ENCODE results near the gene AFF1. TPM values are rescaled to one million over a fixed set of nuclear protein-coding genes. Genes with fewer than 3 reads are reported as not detected.
A peak's percentile ranks its signal among the peaks of the same experiment; 100 is the strongest.

Gene AFF1
- total and polyA plus RNA-seq, 4 donors, result 7.2 to 42.8 (median 21.5) TPM

DNA sequence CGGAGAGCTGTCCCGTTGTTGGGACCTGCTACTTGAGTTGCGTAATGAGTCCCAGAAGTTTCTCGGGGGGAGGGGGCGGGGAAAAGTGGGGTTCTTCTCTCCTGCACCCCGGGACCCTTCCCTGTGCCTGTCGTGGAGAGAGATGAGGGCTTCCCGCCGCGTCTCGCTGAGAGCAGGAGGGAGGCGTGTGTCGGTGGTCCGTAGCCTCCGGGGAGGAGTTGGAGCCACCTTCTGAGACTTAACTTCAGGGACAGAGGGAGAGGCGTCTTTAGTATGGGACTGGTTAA, 698 bp downstream of the AFF1 start:
- Histone ChIP-seq H3K9me3 (ENCODE audit: control insufficient read depth in 4 of 4, low read length in 3 of 4) (no peaks in the 10 kb centered on the region), H3K27me3 (ENCODE audit: control insufficient read depth in 4 of 4, insufficient read depth in 4 of 4, low read length in 3 of 4) (no peaks in the 10 kb centered on the region), H3K4me1 (ENCODE audit: control insufficient read depth in 4 of 4, insufficient read depth in 4 of 4, low read length in 3 of 4) (peaks cover 9 to 39% (median 26%) of the 10 kb centered on the region in 4 donors), H3K27ac (ENCODE audit: low read depth in 1 of 2, low read length in 2 of 2) (peak overlapping the region; percentile 90 to 99), H3K36me3 (ENCODE audit: control insufficient read depth in 4 of 4, insufficient read depth in 3 of 4, low read depth in 1 of 4, low read length in 3 of 4) (no peaks in the 10 kb centered on the region), H3K4me3 (ENCODE audit: low read depth in 1 of 3, low read length in 3 of 3) (peak overlapping the region; percentile 54 to 84 (median 61)), H3K9ac (ENCODE audit: low read depth in 1 of 2, low read length in 2 of 2) (peak overlapping the region; percentile 62 to 81)
- WGBS, result 2% methylated on average over 16 of the region's 16 CpGs
- TF ChIP-seq, protein P1, sequence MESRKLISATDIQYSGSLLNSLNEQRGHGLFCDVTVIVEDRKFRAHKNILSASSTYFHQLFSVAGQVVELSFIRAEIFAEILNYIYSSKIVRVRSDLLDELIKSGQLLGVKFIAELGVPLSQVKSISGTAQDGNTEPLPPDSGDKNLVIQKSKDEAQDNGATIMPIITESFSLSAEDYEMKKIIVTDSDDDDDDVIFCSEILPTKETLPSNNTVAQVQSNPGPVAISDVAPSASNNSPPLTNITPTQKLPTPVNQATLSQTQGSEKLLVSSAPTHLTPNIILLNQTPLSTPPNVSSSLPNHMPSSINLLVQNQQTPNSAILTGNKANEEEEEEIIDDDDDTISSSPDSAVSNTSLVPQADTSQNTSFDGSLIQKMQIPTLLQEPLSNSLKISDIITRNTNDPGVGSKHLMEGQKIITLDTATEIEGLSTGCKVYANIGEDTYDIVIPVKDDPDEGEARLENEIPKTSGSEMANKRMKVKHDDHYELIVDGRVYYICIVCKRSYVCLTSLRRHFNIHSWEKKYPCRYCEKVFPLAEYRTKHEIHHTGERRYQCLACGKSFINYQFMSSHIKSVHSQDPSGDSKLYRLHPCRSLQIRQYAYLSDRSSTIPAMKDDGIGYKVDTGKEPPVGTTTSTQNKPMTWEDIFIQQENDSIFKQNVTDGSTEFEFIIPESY (IDR thresholded peaks at IDR 0.05), result no peak
- TF ChIP-seq FOXA1 (IDR thresholded peaks at IDR 0.05) (no peak), GABPA (IDR thresholded peaks at IDR 0.05 in 1 of 2, conservative IDR thresholded peaks at IDR 0.05 in 1 of 2) (no peak), NR2F2 (IDR thresholded peaks at IDR 0.05) (no peak), RAD21 (IDR thresholded peaks at IDR 0.05) (no peak), FOXA2 (IDR thresholded peaks at IDR 0.05) (no peak)
- TF ChIP-seq, protein P2, sequence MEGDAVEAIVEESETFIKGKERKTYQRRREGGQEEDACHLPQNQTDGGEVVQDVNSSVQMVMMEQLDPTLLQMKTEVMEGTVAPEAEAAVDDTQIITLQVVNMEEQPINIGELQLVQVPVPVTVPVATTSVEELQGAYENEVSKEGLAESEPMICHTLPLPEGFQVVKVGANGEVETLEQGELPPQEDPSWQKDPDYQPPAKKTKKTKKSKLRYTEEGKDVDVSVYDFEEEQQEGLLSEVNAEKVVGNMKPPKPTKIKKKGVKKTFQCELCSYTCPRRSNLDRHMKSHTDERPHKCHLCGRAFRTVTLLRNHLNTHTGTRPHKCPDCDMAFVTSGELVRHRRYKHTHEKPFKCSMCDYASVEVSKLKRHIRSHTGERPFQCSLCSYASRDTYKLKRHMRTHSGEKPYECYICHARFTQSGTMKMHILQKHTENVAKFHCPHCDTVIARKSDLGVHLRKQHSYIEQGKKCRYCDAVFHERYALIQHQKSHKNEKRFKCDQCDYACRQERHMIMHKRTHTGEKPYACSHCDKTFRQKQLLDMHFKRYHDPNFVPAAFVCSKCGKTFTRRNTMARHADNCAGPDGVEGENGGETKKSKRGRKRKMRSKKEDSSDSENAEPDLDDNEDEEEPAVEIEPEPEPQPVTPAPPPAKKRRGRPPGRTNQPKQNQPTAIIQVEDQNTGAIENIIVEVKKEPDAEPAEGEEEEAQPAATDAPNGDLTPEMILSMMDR (IDR thresholded peaks at IDR 0.05; ENCODE audit: low read depth, low read length, missing input control), result no peak
- TF ChIP-seq, protein P3, sequence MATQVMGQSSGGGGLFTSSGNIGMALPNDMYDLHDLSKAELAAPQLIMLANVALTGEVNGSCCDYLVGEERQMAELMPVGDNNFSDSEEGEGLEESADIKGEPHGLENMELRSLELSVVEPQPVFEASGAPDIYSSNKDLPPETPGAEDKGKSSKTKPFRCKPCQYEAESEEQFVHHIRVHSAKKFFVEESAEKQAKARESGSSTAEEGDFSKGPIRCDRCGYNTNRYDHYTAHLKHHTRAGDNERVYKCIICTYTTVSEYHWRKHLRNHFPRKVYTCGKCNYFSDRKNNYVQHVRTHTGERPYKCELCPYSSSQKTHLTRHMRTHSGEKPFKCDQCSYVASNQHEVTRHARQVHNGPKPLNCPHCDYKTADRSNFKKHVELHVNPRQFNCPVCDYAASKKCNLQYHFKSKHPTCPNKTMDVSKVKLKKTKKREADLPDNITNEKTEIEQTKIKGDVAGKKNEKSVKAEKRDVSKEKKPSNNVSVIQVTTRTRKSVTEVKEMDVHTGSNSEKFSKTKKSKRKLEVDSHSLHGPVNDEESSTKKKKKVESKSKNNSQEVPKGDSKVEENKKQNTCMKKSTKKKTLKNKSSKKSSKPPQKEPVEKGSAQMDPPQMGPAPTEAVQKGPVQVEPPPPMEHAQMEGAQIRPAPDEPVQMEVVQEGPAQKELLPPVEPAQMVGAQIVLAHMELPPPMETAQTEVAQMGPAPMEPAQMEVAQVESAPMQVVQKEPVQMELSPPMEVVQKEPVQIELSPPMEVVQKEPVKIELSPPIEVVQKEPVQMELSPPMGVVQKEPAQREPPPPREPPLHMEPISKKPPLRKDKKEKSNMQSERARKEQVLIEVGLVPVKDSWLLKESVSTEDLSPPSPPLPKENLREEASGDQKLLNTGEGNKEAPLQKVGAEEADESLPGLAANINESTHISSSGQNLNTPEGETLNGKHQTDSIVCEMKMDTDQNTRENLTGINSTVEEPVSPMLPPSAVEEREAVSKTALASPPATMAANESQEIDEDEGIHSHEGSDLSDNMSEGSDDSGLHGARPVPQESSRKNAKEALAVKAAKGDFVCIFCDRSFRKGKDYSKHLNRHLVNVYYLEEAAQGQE (IDR thresholded peaks at IDR 0.05), result no peak
- DNase-seq (ENCODE audit: low spot score), result peak; percentile 53

DNA sequence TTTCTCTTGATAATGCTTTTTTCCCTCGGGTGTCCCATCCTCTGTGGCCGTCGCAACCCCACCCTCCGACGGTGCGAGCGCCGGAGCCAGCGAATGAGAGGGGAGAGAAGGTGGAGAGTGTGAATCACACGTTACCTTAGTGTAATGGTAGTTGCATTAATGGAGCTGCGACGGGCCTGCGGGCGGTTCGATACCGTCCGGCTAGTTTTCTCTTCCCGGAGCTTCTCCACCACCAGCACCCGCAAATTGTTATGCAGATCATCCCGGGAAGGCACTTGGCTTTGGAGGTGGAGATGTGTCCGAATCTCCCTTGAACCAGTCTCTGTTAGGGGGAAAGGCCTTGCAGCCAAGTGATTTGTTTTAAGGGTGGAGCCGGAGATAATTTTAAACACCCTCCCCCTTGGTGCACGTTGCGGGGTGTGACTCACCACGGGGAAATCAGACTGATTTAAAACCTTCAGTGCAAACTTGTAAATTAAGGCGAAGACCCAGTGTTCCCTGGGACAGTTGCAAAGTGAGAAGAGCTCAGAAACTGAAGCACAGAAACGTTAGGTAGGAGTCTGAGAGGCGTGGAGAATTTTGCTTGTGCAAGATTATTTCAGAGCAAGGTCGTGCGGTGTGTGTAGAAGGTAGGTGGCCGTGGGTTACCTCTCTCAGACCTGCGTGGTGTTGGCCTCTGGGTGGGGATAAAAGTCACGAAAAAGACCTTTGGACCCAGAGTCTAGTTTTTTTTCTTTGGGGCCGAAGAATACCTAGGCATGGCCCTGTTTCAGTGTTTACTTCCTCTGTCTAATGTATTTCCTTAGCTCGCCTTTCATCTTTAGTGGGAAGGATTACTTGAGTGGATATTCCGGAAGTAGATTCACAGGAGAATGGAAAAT, 1.3 kb downstream of the AFF1 start:
- H3K27ac ChIP-seq (ENCODE audit: low read depth in 1 of 2, low read length in 2 of 2), result peak overlapping the region; percentile 90 to 99
- peak; percentile 59 for DNase-seq (ENCODE audit: low spot score)
- peak overlapping the region; percentile 54 to 84 (median 61) for H3K4me3 ChIP-seq (ENCODE audit: low read depth in 1 of 3, low read length in 3 of 3)
- H3K27me3 ChIP-seq (ENCODE audit: control insufficient read depth in 4 of 4, insufficient read depth in 4 of 4, low read length in 3 of 4), result no peaks in the 10 kb centered on the region
- no peaks in the 10 kb centered on the region for H3K36me3 ChIP-seq (ENCODE audit: control insufficient read depth in 4 of 4, insufficient read depth in 3 of 4, low read depth in 1 of 4, low read length in 3 of 4)
- WGBS, result 3% methylated on average over 36 of the region's 36 CpGs
- no peaks in the 10 kb centered on the region for H3K9me3 ChIP-seq (ENCODE audit: control insufficient read depth in 4 of 4, low read length in 3 of 4)
- H3K9ac ChIP-seq (ENCODE audit: low read depth in 1 of 2, low read length in 2 of 2), result peak overlapping the region; percentile 81 to 93
- H3K4me1 ChIP-seq (ENCODE audit: control insufficient read depth in 4 of 4, insufficient read depth in 4 of 4, low read length in 3 of 4), result peaks cover 9 to 39% (median 27%) of the 10 kb centered on the region in 4 donors
- TF ChIP-seq RAD21 (IDR thresholded peaks at IDR 0.05) (peak in 1 of 2 donors; percentile 51), HNF4A (conservative IDR thresholded peaks at IDR 0.05) (peak; percentile 88 to 97), TAF1 (conservative IDR thresholded peaks at IDR 0.05) (peak; percentile 63), NR2F2 (IDR thresholded peaks at IDR 0.05) (peak; percentile 47), FOXA2 (IDR thresholded peaks at IDR 0.05) (peak; percentile 30), JUND (IDR thresholded peaks at IDR 0.05) (peak; percentile 49 to 77)
- TF ChIP-seq, protein P4, sequence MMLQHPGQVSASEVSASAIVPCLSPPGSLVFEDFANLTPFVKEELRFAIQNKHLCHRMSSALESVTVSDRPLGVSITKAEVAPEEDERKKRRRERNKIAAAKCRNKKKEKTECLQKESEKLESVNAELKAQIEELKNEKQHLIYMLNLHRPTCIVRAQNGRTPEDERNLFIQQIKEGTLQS (IDR thresholded peaks at IDR 0.05), result no peak
- TF ChIP-seq, protein P2 (IDR thresholded peaks at IDR 0.05; ENCODE audit: low read depth, low read length, missing input control), result no peak
- TF ChIP-seq, protein P3 (IDR thresholded peaks at IDR 0.05), result no peak
- TF ChIP-seq, protein P1 (IDR thresholded peaks at IDR 0.05), result peak; percentile 28

All from liver (tissue), 9 donors.